ENCODE results near the gene TAC4.

The TAC4 gene

GRCh38 chr17:49851387-49852291, 3.8 kb upstream of the TAC4 start:
- Histone ChIP-seq H3K4me1 (ENCODE audit: insufficient read depth, poor library complexity, severe bottlenecking) (no peaks in the 10 kb centered on the region), H3K27ac (ENCODE audit: poor library complexity, severe bottlenecking) (no peak overlapping the region), H3K9me3 (ENCODE audit: severe bottlenecking) (no peaks in the 10 kb centered on the region), H3K4me3 (ENCODE audit: severe bottlenecking) (peak overlapping the region; percentile 45), H3K27me3 (ENCODE audit: insufficient read depth, poor library complexity, severe bottlenecking) (peaks cover 19% of the 10 kb centered on the region), H3K36me3 (ENCODE audit: low read depth) (no peaks in the 10 kb centered on the region)
- ATAC-seq (ENCODE audit: low read depth) (peak; percentile 34; the same call in 2 of the 3 replicates), DNase-seq (ENCODE audit: low spot score) (no peak)
- TF ChIP-seq CTCF (IDR thresholded peaks at IDR 0.05; ENCODE audit: poor library complexity, severe bottlenecking), result peak; percentile 64

DNA sequence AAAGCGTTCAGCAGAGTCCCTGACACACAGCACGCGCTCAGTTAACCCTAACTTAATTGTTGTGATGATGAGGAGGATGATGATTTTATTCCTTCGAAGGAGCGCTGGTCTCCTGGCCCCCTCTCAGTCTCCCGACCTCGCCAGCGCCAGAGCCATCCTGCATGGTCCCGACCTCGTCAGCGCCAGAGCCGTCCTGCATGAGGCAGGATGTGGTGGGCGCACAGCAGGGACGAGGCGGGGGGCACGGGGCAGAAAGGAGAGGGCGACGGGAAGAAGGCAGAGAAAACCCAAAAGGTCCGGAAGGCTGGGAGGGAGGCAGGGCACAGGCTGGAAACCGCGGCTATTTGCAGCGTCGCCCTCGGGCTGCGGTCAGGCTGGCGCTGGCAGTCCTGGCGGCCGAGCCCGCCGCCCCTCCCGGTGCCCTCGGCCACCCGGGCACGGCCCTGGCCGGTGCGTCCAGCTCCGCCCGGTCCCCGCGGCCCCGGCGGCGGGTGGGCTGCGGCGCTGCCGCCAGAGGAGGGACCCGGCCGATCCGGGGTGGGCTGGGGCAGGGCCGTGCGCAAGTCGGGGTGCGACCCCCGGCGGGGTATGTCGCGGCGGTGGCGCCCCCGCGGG, 3.0 kb upstream of the TAC4 start:
- H3K27ac ChIP-seq (ENCODE audit: poor library complexity, severe bottlenecking), result no peak overlapping the region
- ATAC-seq (ENCODE audit: low read depth) (peak; percentile 26; the same call in 1 of the 3 replicates), DNase-seq (ENCODE audit: low spot score) (no peak)
- no peaks in the 10 kb centered on the region for H3K36me3 ChIP-seq (ENCODE audit: low read depth)
- H3K4me3 ChIP-seq (ENCODE audit: severe bottlenecking), result peak overlapping the region; percentile 45
- no peak for TF ChIP-seq CTCF (IDR thresholded peaks at IDR 0.05; ENCODE audit: poor library complexity, severe bottlenecking)
- H3K27me3 ChIP-seq (ENCODE audit: insufficient read depth, poor library complexity, severe bottlenecking), result peaks cover 19% of the 10 kb centered on the region
- H3K4me1 ChIP-seq (ENCODE audit: insufficient read depth, poor library complexity, severe bottlenecking), result no peaks in the 10 kb centered on the region
- H3K9me3 ChIP-seq (ENCODE audit: severe bottlenecking), result no peaks in the 10 kb centered on the region

DNA sequence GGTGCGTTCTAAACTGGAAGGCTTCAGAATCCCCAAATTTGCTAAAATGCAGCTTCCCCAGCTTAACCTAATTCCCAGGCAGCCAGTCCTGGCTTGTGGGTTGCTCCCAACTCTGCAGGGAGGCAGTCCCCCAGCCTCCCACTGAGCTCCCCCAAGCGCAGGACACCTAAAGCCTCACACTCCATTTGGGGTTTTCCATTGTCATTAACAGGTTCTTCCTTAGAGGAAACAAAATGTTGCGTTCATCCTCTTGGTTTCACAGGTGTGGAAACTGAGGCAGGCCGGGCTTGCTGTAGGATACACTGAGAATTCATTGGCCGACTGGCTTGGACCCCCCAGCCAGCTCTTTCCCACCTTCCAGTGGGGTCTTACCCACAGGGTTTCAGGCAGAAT, 2.3 kb upstream of the TAC4 start:
- no peak for ATAC-seq (ENCODE audit: low read depth)
- H3K27me3 ChIP-seq (ENCODE audit: insufficient read depth, poor library complexity, severe bottlenecking), result peaks cover 19% of the 10 kb centered on the region
- no peaks in the 10 kb centered on the region for H3K4me1 ChIP-seq (ENCODE audit: insufficient read depth, poor library complexity, severe bottlenecking)
- H3K36me3 ChIP-seq (ENCODE audit: low read depth), result no peaks in the 10 kb centered on the region
- no peak for TF ChIP-seq CTCF (IDR thresholded peaks at IDR 0.05; ENCODE audit: poor library complexity, severe bottlenecking)
- no peak overlapping the region for H3K27ac ChIP-seq (ENCODE audit: poor library complexity, severe bottlenecking)
- DNase-seq (ENCODE audit: low spot score), result no peak
- no peak overlapping the region for H3K4me3 ChIP-seq (ENCODE audit: severe bottlenecking)
- H3K9me3 ChIP-seq (ENCODE audit: severe bottlenecking), result no peaks in the 10 kb centered on the region

- TF ChIP-seq CTCF (IDR thresholded peaks at IDR 0.05; ENCODE audit: poor library complexity, severe bottlenecking), result no peak
Measured at GRCh38 chr17:49848739-49849138, 870 bp upstream of the TAC4 start.

More at GRCh38 chr17:49848739-49849138, 870 bp upstream of the TAC4 start:
- Histone ChIP-seq H3K36me3 (ENCODE audit: low read depth) (no peaks in the 10 kb centered on the region), H3K27ac (ENCODE audit: poor library complexity, severe bottlenecking) (no peak overlapping the region), H3K9me3 (ENCODE audit: severe bottlenecking) (no peaks in the 10 kb centered on the region), H3K27me3 (ENCODE audit: insufficient read depth, poor library complexity, severe bottlenecking) (peaks cover 19% of the 10 kb centered on the region), H3K4me3 (ENCODE audit: severe bottlenecking) (no peak overlapping the region), H3K4me1 (ENCODE audit: insufficient read depth, poor library complexity, severe bottlenecking) (no peaks in the 10 kb centered on the region)
- DNase-seq (ENCODE audit: low spot score) (no peak), ATAC-seq (ENCODE audit: low read depth) (no peak)

Measured in RWPE2 (cell line).